ENCODE data around the gene CACNA1G. TPM values are rescaled to one million over a fixed set of nuclear protein-coding genes. Genes with fewer than 3 reads are reported as not detected.

CACNA1G gene
- total RNA-seq, 4 donors from 2014 or later: under 0.01 to 28.9 (median 6.0) TPM

- intact Hi-C loops (cut with DNase I; ENCODE audit: low total_unique reads): no loop called here
- H3K4me1 ChIP-seq: no peaks in the 10 kb centered on the region
- no peaks in the 10 kb centered on the region for H3K27me3 ChIP-seq
- H3K36me3 ChIP-seq: no peaks in the 10 kb centered on the region
- no peak overlapping the region for H3K27ac ChIP-seq
- H3K4me3 ChIP-seq: no peak overlapping the region
- TF ChIP-seq, protein P1, sequence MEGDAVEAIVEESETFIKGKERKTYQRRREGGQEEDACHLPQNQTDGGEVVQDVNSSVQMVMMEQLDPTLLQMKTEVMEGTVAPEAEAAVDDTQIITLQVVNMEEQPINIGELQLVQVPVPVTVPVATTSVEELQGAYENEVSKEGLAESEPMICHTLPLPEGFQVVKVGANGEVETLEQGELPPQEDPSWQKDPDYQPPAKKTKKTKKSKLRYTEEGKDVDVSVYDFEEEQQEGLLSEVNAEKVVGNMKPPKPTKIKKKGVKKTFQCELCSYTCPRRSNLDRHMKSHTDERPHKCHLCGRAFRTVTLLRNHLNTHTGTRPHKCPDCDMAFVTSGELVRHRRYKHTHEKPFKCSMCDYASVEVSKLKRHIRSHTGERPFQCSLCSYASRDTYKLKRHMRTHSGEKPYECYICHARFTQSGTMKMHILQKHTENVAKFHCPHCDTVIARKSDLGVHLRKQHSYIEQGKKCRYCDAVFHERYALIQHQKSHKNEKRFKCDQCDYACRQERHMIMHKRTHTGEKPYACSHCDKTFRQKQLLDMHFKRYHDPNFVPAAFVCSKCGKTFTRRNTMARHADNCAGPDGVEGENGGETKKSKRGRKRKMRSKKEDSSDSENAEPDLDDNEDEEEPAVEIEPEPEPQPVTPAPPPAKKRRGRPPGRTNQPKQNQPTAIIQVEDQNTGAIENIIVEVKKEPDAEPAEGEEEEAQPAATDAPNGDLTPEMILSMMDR (IDR thresholded peaks at IDR 0.05): no peak
- no peak for TF ChIP-seq POLR2A (IDR thresholded peaks at IDR 0.05)
- DNase-seq: no peak
- H3K9me3 ChIP-seq: no peaks in the 10 kb centered on the region
Observed at GRCh38 chr17:50672831-50673551, 112.5 kb downstream of the CACNA1G start.

DNA sequence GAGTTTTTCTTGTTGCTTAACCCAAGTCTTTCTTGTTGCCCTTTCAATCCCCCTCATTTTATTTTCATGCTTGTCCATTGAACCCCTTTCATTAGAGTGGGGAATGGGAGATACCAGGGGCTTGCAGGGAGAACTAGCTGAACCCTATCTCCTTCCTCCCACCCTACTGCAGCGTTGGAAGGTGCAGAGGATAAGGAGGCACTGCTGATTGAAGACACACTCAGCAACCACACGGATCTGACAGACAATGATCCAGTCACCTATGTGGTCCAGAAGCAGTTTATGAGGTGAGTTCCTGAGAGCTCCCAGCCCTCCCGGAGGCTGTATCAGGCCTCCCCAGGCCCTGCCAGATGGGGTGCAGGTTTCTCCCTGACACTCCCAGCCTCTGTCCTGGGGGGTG is 114.7 kb downstream of the CACNA1G start:
- no peaks in the 10 kb centered on the region for H3K36me3 ChIP-seq
- H3K27ac ChIP-seq: no peak overlapping the region
- no peak for DNase-seq
- no peak overlapping the region for H3K4me3 ChIP-seq
- no peaks in the 10 kb centered on the region for H3K27me3 ChIP-seq
- intact Hi-C loops (cut with DNase I; ENCODE audit: low total_unique reads): no loop called here
- TF ChIP-seq POLR2A (IDR thresholded peaks at IDR 0.05): no peak
- TF ChIP-seq, protein P1 (IDR thresholded peaks at IDR 0.05): no peak
- no peaks in the 10 kb centered on the region for H3K9me3 ChIP-seq
- H3K4me1 ChIP-seq: no peaks in the 10 kb centered on the region

- H3K27ac ChIP-seq: no peak overlapping the region
- no peaks in the 10 kb centered on the region for H3K9me3 ChIP-seq
- intact Hi-C loops (cut with DNase I; ENCODE audit: low total_unique reads): no loop called here
- no peak overlapping the region for H3K4me3 ChIP-seq
- H3K4me1 ChIP-seq: no peaks in the 10 kb centered on the region
- no peak for DNase-seq
- H3K36me3 ChIP-seq: no peaks in the 10 kb centered on the region
- no peak for TF ChIP-seq POLR2A (IDR thresholded peaks at IDR 0.05)
- TF ChIP-seq, protein P1 (IDR thresholded peaks at IDR 0.05): no peak
- no peaks in the 10 kb centered on the region for H3K27me3 ChIP-seq
Observed at GRCh38 chr17:50675627-50676026, 115.1 kb downstream of the CACNA1G start.

GRCh38 chr17:50676065-50676975 is 115.8 kb downstream of the CACNA1G start:
- H3K36me3 ChIP-seq: no peaks in the 10 kb centered on the region
- TF ChIP-seq, protein P1 (IDR thresholded peaks at IDR 0.05): no peak
- TF ChIP-seq POLR2A (IDR thresholded peaks at IDR 0.05): no peak
- H3K27ac ChIP-seq: no peak overlapping the region
- intact Hi-C loops (cut with DNase I; ENCODE audit: low total_unique reads): no loop called here
- H3K9me3 ChIP-seq: no peaks in the 10 kb centered on the region
- H3K4me3 ChIP-seq: no peak overlapping the region
- no peaks in the 10 kb centered on the region for H3K4me1 ChIP-seq
- DNase-seq: no peak
- no peaks in the 10 kb centered on the region for H3K27me3 ChIP-seq

Other genes starting within 250 kb of the CACNA1G start
- 10 to 100 TPM; 23.5 to 34.0 (median 28.5) TPM for gene XYLT2, start 214.6 kb upstream of the CACNA1G start, total RNA-seq
- gene MRPL27, start 187.5 kb upstream of the CACNA1G start, total RNA-seq: 10 to 100 TPM; 16.4 to 72.1 (median 45.8) TPM
- 1 to 10 TPM in 2 of 4 donors, not detected in 2; 1.7 to 3.4 TPM for gene EME1, start 187.5 kb upstream of the CACNA1G start, total RNA-seq
- 10 to 100 TPM; 24.1 to 62.4 (median 47.1) TPM for gene LRRC59, start 163.2 kb upstream of the CACNA1G start, total RNA-seq
- 10 to 100 TPM; 16.7 to 60.6 (median 45.7) TPM for gene ACSF2, start 134.5 kb upstream of the CACNA1G start, total RNA-seq
- not detected for gene CHAD, start 91.8 kb upstream of the CACNA1G start, total RNA-seq
- 10 to 100 TPM; 12.9 to 42.6 (median 30.7) TPM for gene RSAD1, start 81.9 kb upstream of the CACNA1G start, total RNA-seq
- 10 to 100 TPM in 1 of 4 donors, 1 to 10 TPM in 3; 2.7 to 11.5 (median 5.1) TPM for gene MYCBPAP, start 52.3 kb upstream of the CACNA1G start, total RNA-seq
- 10 to 100 TPM in 1 of 4 donors, under 1 TPM in 1, not detected in 2; 0.30 to 41.1 TPM for gene EPN3, start 28.0 kb upstream of the CACNA1G start, total RNA-seq
- gene SPATA20, start 13.5 kb upstream of the CACNA1G start, total RNA-seq: 10 to 100 TPM; 39.7 to 57.2 (median 46.2) TPM
- 1 to 10 TPM; 1.2 to 4.5 (median 2.6) TPM for gene ABCC3, start 74.2 kb downstream of the CACNA1G start, total RNA-seq
- 10 to 100 TPM; 15.0 to 58.0 (median 31.3) TPM for gene ANKRD40, start 147.2 kb downstream of the CACNA1G start, total RNA-seq
- gene LUC7L3, start 158.9 kb downstream of the CACNA1G start, total RNA-seq: 100 to 1,000 TPM in 3 of 4 donors, 10 to 100 TPM in 1; 98.1 to 221 (median 163) TPM
- not detected for gene ANKRD40CL, start 206.8 kb downstream of the CACNA1G start, total RNA-seq